ENCODE data around the gene AMBRA1. TPM values are rescaled to one million over a fixed set of nuclear protein-coding genes. Genes with fewer than 3 reads are reported as not detected.

Gene AMBRA1
- total RNA-seq, 4 donors from 2014 or later, result 43.4 to 48.9 (median 46.3) TPM

DNA sequence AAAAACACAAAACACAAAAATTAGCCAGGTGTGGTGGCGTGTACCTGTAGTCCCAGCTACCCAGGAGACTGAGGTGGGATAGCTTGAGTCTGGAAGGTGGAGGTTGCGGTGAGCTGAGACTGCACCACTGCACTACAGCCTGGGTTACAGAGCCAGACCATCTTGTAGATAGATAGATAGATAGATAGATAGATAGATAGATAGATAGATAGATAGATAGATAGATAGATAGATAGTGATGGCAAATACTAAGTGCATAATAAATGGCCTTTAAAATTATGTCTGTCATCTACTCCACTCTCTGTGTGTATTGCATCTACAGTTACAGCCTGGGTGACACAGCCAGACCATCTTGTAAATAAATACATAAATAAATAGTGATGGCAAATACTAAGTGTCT is 146.3 kb downstream of the AMBRA1 start:
- H3K9me3 ChIP-seq, result no peaks in the 10 kb centered on the region
- 96% methylated on average over 2 of the region's 2 CpGs; no CpG with 5 or more reads in 1 of the 2 donors for WGBS, 2 donors (ENCODE audit: low coverage in 1 of 2)
- DNase-seq, result no peak
- H3K4me3 ChIP-seq, result no peak overlapping the region
- no peak for TF ChIP-seq POLR2A (IDR thresholded peaks at IDR 0.05)
- TF ChIP-seq POLR2AphosphoS5 (IDR thresholded peaks at IDR 0.05), result no peak
- no peak for TF ChIP-seq EP300 (IDR thresholded peaks at IDR 0.05; ENCODE audit: low read depth)
- TF ChIP-seq, protein P1, sequence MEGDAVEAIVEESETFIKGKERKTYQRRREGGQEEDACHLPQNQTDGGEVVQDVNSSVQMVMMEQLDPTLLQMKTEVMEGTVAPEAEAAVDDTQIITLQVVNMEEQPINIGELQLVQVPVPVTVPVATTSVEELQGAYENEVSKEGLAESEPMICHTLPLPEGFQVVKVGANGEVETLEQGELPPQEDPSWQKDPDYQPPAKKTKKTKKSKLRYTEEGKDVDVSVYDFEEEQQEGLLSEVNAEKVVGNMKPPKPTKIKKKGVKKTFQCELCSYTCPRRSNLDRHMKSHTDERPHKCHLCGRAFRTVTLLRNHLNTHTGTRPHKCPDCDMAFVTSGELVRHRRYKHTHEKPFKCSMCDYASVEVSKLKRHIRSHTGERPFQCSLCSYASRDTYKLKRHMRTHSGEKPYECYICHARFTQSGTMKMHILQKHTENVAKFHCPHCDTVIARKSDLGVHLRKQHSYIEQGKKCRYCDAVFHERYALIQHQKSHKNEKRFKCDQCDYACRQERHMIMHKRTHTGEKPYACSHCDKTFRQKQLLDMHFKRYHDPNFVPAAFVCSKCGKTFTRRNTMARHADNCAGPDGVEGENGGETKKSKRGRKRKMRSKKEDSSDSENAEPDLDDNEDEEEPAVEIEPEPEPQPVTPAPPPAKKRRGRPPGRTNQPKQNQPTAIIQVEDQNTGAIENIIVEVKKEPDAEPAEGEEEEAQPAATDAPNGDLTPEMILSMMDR (IDR thresholded peaks at IDR 0.05), result no peak
- H3K27ac ChIP-seq, result no peak overlapping the region
- peaks cover 0 to under 1% (median 0%) of the 10 kb centered on the region in 4 donors for H3K36me3 ChIP-seq
- peaks cover 0 to 20% (median 8%) of the 10 kb centered on the region in 4 donors for H3K4me1 ChIP-seq
- no peaks in the 10 kb centered on the region for H3K27me3 ChIP-seq
- intact Hi-C loops (cut with DNase I; ENCODE audit: low total_unique reads) (no loop called here), in situ Hi-C loops (cut with MboI; ENCODE audit: low pct_ligation_motif_present in 1 of 4, low pct_unique_long_range_greater_than_20kb in 1 of 4, low sequenced_read_pairs in 3 of 4) (no loop called here)

DNA sequence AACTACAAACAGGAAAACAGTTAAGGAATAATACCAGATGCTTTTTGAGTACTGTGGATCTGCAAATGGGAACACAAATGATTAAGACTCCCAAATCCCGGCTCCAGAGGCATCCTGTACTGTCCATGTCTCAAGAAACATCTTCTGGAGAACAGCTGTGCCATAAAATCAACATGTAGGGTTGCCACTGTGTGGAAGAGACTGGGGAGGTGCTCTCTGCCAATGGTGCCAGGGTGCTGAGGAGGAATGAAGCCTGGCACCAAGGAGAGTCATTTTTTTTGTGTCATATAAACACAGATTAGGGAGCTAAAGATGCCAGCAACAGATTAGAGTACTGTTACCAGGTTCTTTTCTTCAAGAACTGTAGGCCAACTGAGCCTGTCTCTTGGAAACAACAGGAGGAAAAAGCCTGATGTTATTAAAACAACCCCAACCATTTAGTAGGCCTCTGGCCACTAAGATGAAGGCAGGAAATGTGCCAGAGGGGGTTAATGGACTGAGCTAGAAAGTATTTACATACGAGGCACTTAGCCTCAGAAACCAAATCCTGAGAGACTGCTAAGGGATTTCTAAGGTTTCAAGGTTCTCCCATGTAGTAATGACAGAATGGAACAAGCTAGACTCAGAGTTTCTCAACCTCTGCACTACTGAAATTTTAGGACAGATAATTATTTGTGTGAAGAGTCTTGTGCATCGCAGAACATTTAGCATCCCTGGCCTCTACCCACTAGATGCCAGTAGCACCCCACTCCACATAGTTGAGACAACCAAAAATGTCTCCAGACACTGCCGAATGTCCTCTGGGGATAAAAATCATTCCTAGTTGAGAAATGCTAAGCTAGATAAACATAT is 147.7 kb downstream of the AMBRA1 start:
- in situ Hi-C loops (cut with MboI; ENCODE audit: low pct_ligation_motif_present in 1 of 4, low pct_unique_long_range_greater_than_20kb in 1 of 4, low sequenced_read_pairs in 3 of 4) (no loop called here), intact Hi-C loops (cut with DNase I; ENCODE audit: low total_unique reads) (no loop called here)
- peak overlapping the region in 1 of 4 donors; percentile 16 for H3K27ac ChIP-seq
- 57 to 63% methylated on average over 4 of the region's 4 CpGs for WGBS, 2 donors (ENCODE audit: low coverage in 1 of 2)
- H3K36me3 ChIP-seq, result peaks cover 0 to 11% (median 4%) of the 10 kb centered on the region in 4 donors
- no peaks in the 10 kb centered on the region for H3K27me3 ChIP-seq
- H3K4me1 ChIP-seq, result peaks cover 0 to 16% (median 8%) of the 10 kb centered on the region in 4 donors
- no peak for DNase-seq
- no peak overlapping the region for H3K4me3 ChIP-seq
- no peaks in the 10 kb centered on the region for H3K9me3 ChIP-seq
- TF ChIP-seq, protein P1 (IDR thresholded peaks at IDR 0.05), result no peak
- TF ChIP-seq POLR2AphosphoS5 (IDR thresholded peaks at IDR 0.05), result no peak
- no peak for TF ChIP-seq POLR2A (IDR thresholded peaks at IDR 0.05)
- no peak for TF ChIP-seq EP300 (IDR thresholded peaks at IDR 0.05; ENCODE audit: low read depth)

DNA sequence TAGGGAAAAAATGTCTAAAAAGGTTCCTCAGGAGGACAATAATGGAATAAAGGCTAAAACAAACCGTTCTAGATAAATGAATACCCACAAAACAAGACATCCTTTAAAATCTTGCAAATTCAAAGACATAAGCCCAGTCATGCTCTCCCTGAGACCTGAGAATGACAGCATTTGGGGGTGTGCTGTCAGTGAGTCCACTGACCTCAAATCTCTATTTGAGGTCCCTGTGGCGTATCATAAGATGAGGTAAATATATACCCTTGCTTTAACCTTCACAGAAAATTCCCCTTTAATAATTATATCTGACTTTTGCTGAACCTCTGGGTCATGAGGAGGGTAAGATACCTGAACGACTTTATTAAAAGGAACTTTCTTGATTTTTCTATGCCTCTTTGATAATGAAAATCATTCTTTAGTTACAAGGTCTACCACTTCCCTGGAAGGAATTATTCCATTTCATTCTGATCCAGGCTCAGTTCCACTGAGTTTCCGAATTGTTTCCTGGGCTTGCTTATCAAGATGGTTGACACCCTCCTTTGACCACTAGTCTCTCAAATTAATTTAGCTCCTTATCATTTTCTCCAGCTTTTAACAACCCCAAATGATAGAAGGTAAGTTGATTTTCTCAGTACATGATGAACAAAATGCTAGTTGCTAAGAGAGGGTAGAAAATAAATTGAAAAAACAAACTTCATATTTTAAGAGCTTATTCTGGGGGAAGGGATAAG is 148.5 kb downstream of the AMBRA1 start:
- 87 to 92% methylated on average over 4 of the region's 4 CpGs for WGBS, 2 donors (ENCODE audit: low coverage in 1 of 2)
- H3K4me3 ChIP-seq, result no peak overlapping the region
- no peaks in the 10 kb centered on the region for H3K27me3 ChIP-seq
- TF ChIP-seq, protein P1 (IDR thresholded peaks at IDR 0.05), result no peak
- TF ChIP-seq POLR2AphosphoS5 (IDR thresholded peaks at IDR 0.05) (no peak), POLR2A (IDR thresholded peaks at IDR 0.05) (no peak)
- DNase-seq, result no peak
- H3K9me3 ChIP-seq, result no peaks in the 10 kb centered on the region
- peaks cover 0 to 11% (median 4%) of the 10 kb centered on the region in 4 donors for H3K36me3 ChIP-seq
- intact Hi-C loops (cut with DNase I; ENCODE audit: low total_unique reads), result no loop called here
- in situ Hi-C loops (cut with MboI; ENCODE audit: low pct_ligation_motif_present in 1 of 4, low pct_unique_long_range_greater_than_20kb in 1 of 4, low sequenced_read_pairs in 3 of 4), result no loop called here
- H3K4me1 ChIP-seq, result peaks cover 0 to 15% (median 8%) of the 10 kb centered on the region in 4 donors
- H3K27ac ChIP-seq, result peak overlapping the region in 1 of 4 donors; percentile 16

DNA sequence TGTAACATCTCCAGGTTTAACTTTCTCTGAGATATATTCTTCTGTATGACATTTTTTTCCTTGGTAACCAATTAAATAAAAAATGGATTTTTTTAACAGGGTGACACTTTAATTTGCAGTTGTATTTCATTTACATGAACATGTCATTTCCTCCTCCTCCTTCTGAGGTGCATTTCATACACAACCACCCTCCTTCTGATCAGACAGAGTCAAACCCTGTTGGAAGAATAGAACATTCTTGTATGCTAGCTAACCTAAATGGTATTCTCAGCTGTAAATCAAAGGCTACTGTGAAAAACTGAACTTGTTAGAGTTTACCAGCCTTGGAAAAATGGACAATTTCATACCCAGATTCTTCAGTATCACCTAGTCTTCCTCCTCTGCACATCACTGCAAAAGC is 149.5 kb downstream of the AMBRA1 start:
- TF ChIP-seq POLR2A (IDR thresholded peaks at IDR 0.05), result no peak
- no peak for TF ChIP-seq EP300 (IDR thresholded peaks at IDR 0.05; ENCODE audit: low read depth)
- TF ChIP-seq, protein P1 (IDR thresholded peaks at IDR 0.05), result no peak
- no peak for TF ChIP-seq POLR2AphosphoS5 (IDR thresholded peaks at IDR 0.05)

More for the DNA sequence above, 149.5 kb downstream of the AMBRA1 start:
- H3K4me1 ChIP-seq, result peaks cover 0 to 15% (median 8%) of the 10 kb centered on the region in 4 donors
- H3K36me3 ChIP-seq, result peaks cover 0 to 11% (median 4%) of the 10 kb centered on the region in 4 donors
- no peaks in the 10 kb centered on the region for H3K27me3 ChIP-seq
- no peak overlapping the region for H3K27ac ChIP-seq
- in situ Hi-C loops (cut with MboI; ENCODE audit: low pct_ligation_motif_present in 1 of 4, low pct_unique_long_range_greater_than_20kb in 1 of 4, low sequenced_read_pairs in 3 of 4) (no loop called here), intact Hi-C loops (cut with DNase I; ENCODE audit: low total_unique reads) (no loop called here)
- no peaks in the 10 kb centered on the region for H3K9me3 ChIP-seq
- no peak overlapping the region for H3K4me3 ChIP-seq
- DNase-seq, result no peak

All from transverse colon (tissue), 4 donors.